Common myeloid progenitor, CD34-positive (primary cell): ENCODE results near the gene CFAP157.

Experiments used
- CTCF ChIA-PET: fragments of 350-600 bp; sonication (Branson Sonifier 250); formaldehyde crosslinking; loops from one replicate; lab custom pipeline; 2021; ENCODE audit warnings: antibody characterized with exemption; lab: Charles Lee
- POLR2A ChIA-PET: fragments of 350-600 bp; sonication (Branson Sonifier 250); formaldehyde crosslinking; loops from one replicate; lab custom pipeline; 2021; ENCODE audit warnings: antibody characterized with exemption; lab: Charles Lee
- DNase-seq, 3 donors: peaks; one replicate each; pipeline versions ENCODE4 v3.0.0 to v3.0.0-alpha.2; 2013
- H3K27ac ChIP-seq, 2 experiments: 1 replicate in 1 of 2; 2 replicates in 1 of 2; pipeline ENCODE4 v1.7.0; 2013; ENCODE audit warnings: inconsistent platforms in 2 of 2, low read length in 2 of 2, mild to moderate bottlenecking in 2 of 2, low read depth in 1 of 2, moderate library complexity in 1 of 2; ENCODE audit not compliant: severe bottlenecking in 2 of 2, insufficient read depth in 1 of 2, poor library complexity in 1 of 2
- H3K27me3 ChIP-seq, 5 experiments: replicated peaks in 2 of 5; 1 replicate in 3 of 5; 2 replicates in 2 of 5; pipeline versions ENCODE4 v1.6.1 to v1.7.0; 2013; ENCODE audit warnings: low read length in 4 of 5, mild to moderate bottlenecking in 2 of 5, moderate library complexity in 2 of 5, inconsistent platforms in 1 of 5; ENCODE audit not compliant: insufficient read depth in 5 of 5, control insufficient read depth in 4 of 5
- H3K36me3 ChIP-seq, 4 experiments: 1 replicate in 2 of 4; 2 replicates in 2 of 4; pipeline versions ENCODE4 v1.6.1 to v1.7.0; 2013; ENCODE audit warnings: low read length in 3 of 4, control low read depth in 1 of 4, mild to moderate bottlenecking in 1 of 4; ENCODE audit not compliant: control insufficient read depth in 4 of 4, insufficient read depth in 4 of 4
- H3K4me1 ChIP-seq, 4 experiments: 1 replicate in 3 of 4; 2 replicates in 1 of 4; pipeline versions ENCODE4 v1.6.1 to v1.7.1; 2013; ENCODE audit warnings: low read length in 3 of 4, mild to moderate bottlenecking in 3 of 4, control low read depth in 1 of 4, inconsistent platforms in 1 of 4, moderate library complexity in 1 of 4; ENCODE audit not compliant: control insufficient read depth in 4 of 4, insufficient read depth in 4 of 4; ENCODE audit errors: control extremely low read depth in 1 of 4
- H3K4me3 ChIP-seq, 7 experiments: 1 replicate in 4 of 7; 2 replicates in 3 of 7; pipeline versions ENCODE4 v1.5.1 to v1.7.0; 2013; ENCODE audit warnings: mild to moderate bottlenecking in 7 of 7, low read length in 6 of 7, moderate library complexity in 6 of 7, inconsistent platforms in 2 of 7, low read depth in 2 of 7, control low read depth in 1 of 7; ENCODE audit not compliant: insufficient read depth in 4 of 7, control insufficient read depth in 1 of 7; ENCODE audit errors: extremely low read depth in 1 of 7
- H3K9me3 ChIP-seq, 5 experiments: 1 replicate in 4 of 5; 2 replicates in 1 of 5; pipeline versions ENCODE4 v1.6.1 to v1.7.1; 2013; ENCODE audit warnings: low read length in 4 of 5, mild to moderate bottlenecking in 2 of 5, inconsistent platforms in 1 of 5, low read depth in 1 of 5, moderate library complexity in 1 of 5; ENCODE audit not compliant: control insufficient read depth in 4 of 5, insufficient read depth in 2 of 5; ENCODE audit errors: control extremely low read depth in 1 of 5
- WGBS: methylation state at CpG from one replicate; pipeline ENCODE4 v1.1.5; 2013; ENCODE audit not compliant: insufficient coverage; 5-methylcytosine and 5-hydroxymethylcytosine counted together

Gene CFAP157

DNA sequence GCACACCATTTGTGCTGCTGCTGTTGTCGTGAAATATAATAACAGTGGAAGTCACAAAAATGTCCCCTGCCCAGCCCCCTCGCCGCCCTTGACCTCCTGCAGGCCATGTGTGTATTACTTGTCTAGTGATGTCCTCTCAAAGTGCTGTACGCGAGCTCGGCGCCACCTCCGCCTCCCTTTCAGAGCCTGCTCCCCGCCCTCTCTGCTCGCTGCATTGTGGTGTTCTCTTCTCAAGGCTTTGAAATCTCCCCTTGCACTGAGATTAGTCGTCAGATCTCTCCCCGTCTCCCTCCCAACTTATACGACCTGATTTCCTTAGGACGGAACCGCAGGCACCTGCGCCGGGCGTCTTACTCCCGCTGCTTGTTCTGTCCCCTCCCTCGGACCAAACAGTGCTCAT is 14.7 kb upstream of the CFAP157 start:
- POLR2A ChIA-PET: interaction anchor here (0.7 kb wide), 1 partner anchor 22 kb away, joined by 3 read pairs; no protein-coding TSS in a partner anchor
- CTCF ChIA-PET: no interaction called here
- no peak overlapping the region for H3K27ac ChIP-seq
- H3K9me3 ChIP-seq: no peaks in the 10 kb centered on the region
- H3K4me1 ChIP-seq: no peaks in the 10 kb centered on the region
- WGBS: 95% methylated on average over 17 of the region's 20 CpGs
- H3K4me3 ChIP-seq: no peak overlapping the region
- peaks cover 0 to 3% (median 0%) of the 10 kb centered on the region in 4 experiments for H3K36me3 ChIP-seq
- DNase-seq: no peak
- H3K27me3 ChIP-seq: no peaks in the 10 kb centered on the region

- DNase-seq: no peak
- no peaks in the 10 kb centered on the region for H3K9me3 ChIP-seq
- no peaks in the 10 kb centered on the region for H3K27me3 ChIP-seq
- POLR2A ChIA-PET: no interaction called here
- WGBS: 94% methylated on average over 9 of the region's 10 CpGs
- H3K36me3 ChIP-seq: peaks cover 0 to 3% (median 0%) of the 10 kb centered on the region in 4 experiments
- CTCF ChIA-PET: no interaction called here
- H3K4me1 ChIP-seq: no peaks in the 10 kb centered on the region
- no peak overlapping the region for H3K27ac ChIP-seq
- no peak overlapping the region for H3K4me3 ChIP-seq
Observed at GRCh38 chr9:127693143-127693542, 13.6 kb upstream of the CFAP157 start.

- no peak for DNase-seq
- H3K9me3 ChIP-seq: no peaks in the 10 kb centered on the region
- peaks cover 0 to under 1% (median 0%) of the 10 kb centered on the region in 4 experiments for H3K4me1 ChIP-seq
- CTCF ChIA-PET: no interaction called here
- H3K4me3 ChIP-seq: no peak overlapping the region
- no peak overlapping the region for H3K27ac ChIP-seq
- WGBS: 100% methylated on average over 1 of the region's 4 CpGs
- peaks cover 0 to 3% (median 0%) of the 10 kb centered on the region in 4 experiments for H3K36me3 ChIP-seq
- no peaks in the 10 kb centered on the region for H3K27me3 ChIP-seq
- POLR2A ChIA-PET: no interaction called here
Observed at GRCh38 chr9:127693697-127694096, 13.1 kb upstream of the CFAP157 start.

GRCh38 chr9:127694890-127695720 is 11.7 kb upstream of the CFAP157 start:
- Histone ChIP-seq H3K4me1 (peaks cover 0 to 6% (median 5%) of the 10 kb centered on the region in 4 experiments), H3K36me3 (peaks cover 0 to 1% (median 0%) of the 10 kb centered on the region in 4 experiments), H3K27me3 (no peaks in the 10 kb centered on the region), H3K9me3 (no peaks in the 10 kb centered on the region), H3K4me3 (no peak overlapping the region), H3K27ac (no peak overlapping the region)
- CTCF ChIA-PET: interaction anchor here (1.4 kb wide), 1 partner anchor 9 kb away, joined by 3 read pairs; no protein-coding TSS in a partner anchor
- 90% methylated on average over 6 of the region's 9 CpGs for WGBS
- POLR2A ChIA-PET: no interaction called here
- no peak for DNase-seq

GRCh38 chr9:127697575-127697974 is 9.2 kb upstream of the CFAP157 start:
- CTCF ChIA-PET: interaction anchor here (1.1 kb wide), 1 partner anchor 13 kb away, joined by 3 read pairs; no protein-coding TSS in a partner anchor

GRCh38 chr9:127698386-127698785 is 8.4 kb upstream of the CFAP157 start:
- DNase-seq: no peak
- ChIA-PET POLR2A (no interaction called here), CTCF (no interaction called here)
- Histone ChIP-seq H3K36me3 (no peaks in the 10 kb centered on the region), H3K27me3 (no peaks in the 10 kb centered on the region), H3K27ac (peak overlapping the region in 1 of 2 experiments; percentile 34), H3K4me3 (no peak overlapping the region), H3K9me3 (no peaks in the 10 kb centered on the region), H3K4me1 (peaks cover 0 to 6% (median 5%) of the 10 kb centered on the region in 4 experiments)
- WGBS: 93% methylated on average over 3 of the region's 5 CpGs

More at GRCh38 chr9:127697575-127697974, 9.2 kb upstream of the CFAP157 start:
- Histone ChIP-seq H3K9me3 (no peaks in the 10 kb centered on the region), H3K4me1 (peaks cover 0 to 6% (median 5%) of the 10 kb centered on the region in 4 experiments), H3K27ac (no peak overlapping the region), H3K4me3 (no peak overlapping the region), H3K27me3 (no peaks in the 10 kb centered on the region), H3K36me3 (no peaks in the 10 kb centered on the region)
- 97% methylated on average over 3 of the region's 5 CpGs for WGBS
- no peak for DNase-seq
- POLR2A ChIA-PET: no interaction called here
